Skeletal muscle tissue (tissue), 4 donors: ENCODE measurements around the gene NFIB. TPM values are rescaled to one million over a fixed set of nuclear protein-coding genes. Genes with fewer than 3 reads are reported as not detected.

ENCODE experiments used
- H3K27ac ChIP-seq: one replicate; pipeline ENCODE4 v1.7.0; 2013; ENCODE audit warnings: mild to moderate bottlenecking, low read depth, low read length, inconsistent platforms
- H3K27me3 ChIP-seq, 3 donors: one replicate each; pipeline ENCODE4 v1.7.0; 2013; ENCODE audit warnings: low read length in 3 of 3; ENCODE audit not compliant: control insufficient read depth in 3 of 3, insufficient read depth in 3 of 3
- H3K36me3 ChIP-seq, 3 donors: one replicate each; pipeline ENCODE4 v1.7.0; 2013; ENCODE audit warnings: low read length in 3 of 3; ENCODE audit not compliant: control insufficient read depth in 3 of 3, insufficient read depth in 3 of 3
- H3K4me1 ChIP-seq, 3 donors: one replicate each; pipeline ENCODE4 v1.7.0; 2013; ENCODE audit warnings: low read length in 3 of 3, mild to moderate bottlenecking in 3 of 3; ENCODE audit not compliant: control insufficient read depth in 3 of 3, insufficient read depth in 3 of 3
- H3K4me3 ChIP-seq, 3 donors: one replicate each; pipeline ENCODE4 v1.7.0; 2013; ENCODE audit warnings: low read length in 3 of 3
- H3K9ac ChIP-seq, 3 donors: one replicate each; pipeline ENCODE4 v1.7.0; 2013; ENCODE audit warnings: low read length in 3 of 3, mild to moderate bottlenecking in 3 of 3, moderate library complexity in 2 of 3, low read depth in 1 of 3
- H3K9me3 ChIP-seq, 3 donors: one replicate each; pipeline ENCODE4 v1.7.0; 2013; ENCODE audit warnings: low read length in 3 of 3; ENCODE audit not compliant: control insufficient read depth in 3 of 3
- total RNA-seq: library from RNA; depleted of rRNA; stranded (reverse); fragments of >200 nt; gene quantifications from one replicate; pipeline ENCODE4 v1.2.3, GENCODE V29; 2014
- donor health status: Osteomylitis.

Gene NFIB
- total RNA-seq, 1 donor from 2014 or later = 95.0 TPM

- no peak overlapping the region for H3K4me3 ChIP-seq
- peaks cover 40 to 42% (median 42%) of the 10 kb centered on the region in 3 donors for H3K4me1 ChIP-seq
- no peaks in the 10 kb centered on the region for H3K27me3 ChIP-seq
- H3K9ac ChIP-seq = no peak overlapping the region
- no peaks in the 10 kb centered on the region for H3K9me3 ChIP-seq
- no peaks in the 10 kb centered on the region for H3K36me3 ChIP-seq
- H3K27ac ChIP-seq = no peak overlapping the region
Measured at GRCh38 chr9:14271093-14271673, 42.8 kb downstream of the NFIB start.

- H3K4me3 ChIP-seq = no peak overlapping the region
- H3K27ac ChIP-seq = no peak overlapping the region
- no peaks in the 10 kb centered on the region for H3K9me3 ChIP-seq
- H3K27me3 ChIP-seq = no peaks in the 10 kb centered on the region
- H3K36me3 ChIP-seq = no peaks in the 10 kb centered on the region
- no peak overlapping the region for H3K9ac ChIP-seq
- peaks cover 37 to 41% (median 40%) of the 10 kb centered on the region in 3 donors for H3K4me1 ChIP-seq
Measured at GRCh38 chr9:14270358-14271092, 43.4 kb downstream of the NFIB start.

GRCh38 chr9:14269916-14270315 is 44.0 kb downstream of the NFIB start:
- Histone ChIP-seq H3K27me3 (no peaks in the 10 kb centered on the region), H3K9ac (no peak overlapping the region), H3K9me3 (no peaks in the 10 kb centered on the region), H3K27ac (no peak overlapping the region), H3K4me1 (peaks cover 32 to 35% (median 34%) of the 10 kb centered on the region in 3 donors), H3K36me3 (no peaks in the 10 kb centered on the region), H3K4me3 (no peak overlapping the region)

- no peaks in the 10 kb centered on the region for H3K9me3 ChIP-seq
- peak overlapping the region in 1 of 3 donors; percentile 18 for H3K4me3 ChIP-seq
- H3K27ac ChIP-seq = no peak overlapping the region
- H3K4me1 ChIP-seq = peaks cover 3 to 9% (median 4%) of the 10 kb centered on the region in 3 donors
- H3K36me3 ChIP-seq = peaks cover 0 to 2% (median 0%) of the 10 kb centered on the region in 3 donors
- no peak overlapping the region for H3K9ac ChIP-seq
- H3K27me3 ChIP-seq = no peaks in the 10 kb centered on the region
Measured at GRCh38 chr9:14263707-14264483, 50.0 kb downstream of the NFIB start.

GRCh38 chr9:14262827-14263226 is 51.1 kb downstream of the NFIB start:
- no peaks in the 10 kb centered on the region for H3K27me3 ChIP-seq
- peaks cover 0 to 2% (median 0%) of the 10 kb centered on the region in 3 donors for H3K36me3 ChIP-seq
- H3K4me1 ChIP-seq = peaks cover 7 to 12% (median 9%) of the 10 kb centered on the region in 3 donors
- no peaks in the 10 kb centered on the region for H3K9me3 ChIP-seq
- H3K27ac ChIP-seq = no peak overlapping the region
- no peak overlapping the region for H3K9ac ChIP-seq
- no peak overlapping the region for H3K4me3 ChIP-seq

- Histone ChIP-seq H3K27ac (no peak overlapping the region), H3K4me3 (no peak overlapping the region), H3K36me3 (peaks cover 0 to 2% (median 0%) of the 10 kb centered on the region in 3 donors), H3K27me3 (no peaks in the 10 kb centered on the region), H3K4me1 (peaks cover 15 to 17% (median 16%) of the 10 kb centered on the region in 3 donors), H3K9ac (no peak overlapping the region), H3K9me3 (no peaks in the 10 kb centered on the region)
Measured at GRCh38 chr9:14261616-14262015, 52.3 kb downstream of the NFIB start.

GRCh38 chr9:14260101-14260500 is 53.8 kb downstream of the NFIB start:
- no peaks in the 10 kb centered on the region for H3K9me3 ChIP-seq
- H3K4me3 ChIP-seq = no peak overlapping the region
- peaks cover 0 to 2% (median 0%) of the 10 kb centered on the region in 3 donors for H3K36me3 ChIP-seq
- no peaks in the 10 kb centered on the region for H3K27me3 ChIP-seq
- H3K27ac ChIP-seq = no peak overlapping the region
- H3K9ac ChIP-seq = no peak overlapping the region
- H3K4me1 ChIP-seq = peaks cover 23 to 27% (median 23%) of the 10 kb centered on the region in 3 donors

GRCh38 chr9:14258660-14259239 is 55.2 kb downstream of the NFIB start:
- H3K4me1 ChIP-seq = peaks cover 23 to 27% (median 25%) of the 10 kb centered on the region in 3 donors
- no peak overlapping the region for H3K9ac ChIP-seq
- no peaks in the 10 kb centered on the region for H3K27me3 ChIP-seq
- H3K4me3 ChIP-seq = no peak overlapping the region
- H3K36me3 ChIP-seq = peaks cover 0 to 2% (median 0%) of the 10 kb centered on the region in 3 donors
- H3K9me3 ChIP-seq = no peaks in the 10 kb centered on the region
- peak overlapping the region; percentile 2 for H3K27ac ChIP-seq

GRCh38 chr9:14258156-14258555 is 55.8 kb downstream of the NFIB start:
- Histone ChIP-seq H3K27ac (no peak overlapping the region), H3K9me3 (no peaks in the 10 kb centered on the region), H3K27me3 (no peaks in the 10 kb centered on the region), H3K36me3 (peaks cover 0 to 2% (median 0%) of the 10 kb centered on the region in 3 donors), H3K9ac (no peak overlapping the region), H3K4me1 (peaks cover 23 to 26% (median 25%) of the 10 kb centered on the region in 3 donors), H3K4me3 (no peak overlapping the region)
